Measurements from ENCODE around the gene FBH1.
"Not testable (repeated sequence)": the region's sequence is repeated elsewhere in the genome, so short reads cannot be mapped to it uniquely, and the experiment has no call there.

GRCh38 chr10:5946419-5946775 lies 56.4 kb downstream of the FBH1 start:
- TF ChIP-seq, protein P1, sequence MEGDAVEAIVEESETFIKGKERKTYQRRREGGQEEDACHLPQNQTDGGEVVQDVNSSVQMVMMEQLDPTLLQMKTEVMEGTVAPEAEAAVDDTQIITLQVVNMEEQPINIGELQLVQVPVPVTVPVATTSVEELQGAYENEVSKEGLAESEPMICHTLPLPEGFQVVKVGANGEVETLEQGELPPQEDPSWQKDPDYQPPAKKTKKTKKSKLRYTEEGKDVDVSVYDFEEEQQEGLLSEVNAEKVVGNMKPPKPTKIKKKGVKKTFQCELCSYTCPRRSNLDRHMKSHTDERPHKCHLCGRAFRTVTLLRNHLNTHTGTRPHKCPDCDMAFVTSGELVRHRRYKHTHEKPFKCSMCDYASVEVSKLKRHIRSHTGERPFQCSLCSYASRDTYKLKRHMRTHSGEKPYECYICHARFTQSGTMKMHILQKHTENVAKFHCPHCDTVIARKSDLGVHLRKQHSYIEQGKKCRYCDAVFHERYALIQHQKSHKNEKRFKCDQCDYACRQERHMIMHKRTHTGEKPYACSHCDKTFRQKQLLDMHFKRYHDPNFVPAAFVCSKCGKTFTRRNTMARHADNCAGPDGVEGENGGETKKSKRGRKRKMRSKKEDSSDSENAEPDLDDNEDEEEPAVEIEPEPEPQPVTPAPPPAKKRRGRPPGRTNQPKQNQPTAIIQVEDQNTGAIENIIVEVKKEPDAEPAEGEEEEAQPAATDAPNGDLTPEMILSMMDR (IDR thresholded peaks at IDR 0.05) = not testable (repeated sequence)
- TF ChIP-seq EP300, POLR2A (IDR thresholded peaks at IDR 0.05): not testable (repeated sequence)
